D721Med (cell line): ENCODE results near the gene SNX8.

Experiments used
- DNase-seq: peaks from one replicate; pipeline ENCODE4 v3.0.0; 2011; ENCODE audit warnings: low spot score; ENCODE audit not compliant: insufficient read length
- FAIRE-seq: peaks from 2 replicates; lab custom pipeline; 2011; peaks lifted over from hg19 to GRCh38; lab: Jason Lieb, UNC
- TF ChIP-seq, protein P1 (sequence below): IDR thresholded peaks from 2 replicates; pipeline ENCODE4 v1.5.1; 2012; ENCODE audit warnings: mild to moderate bottlenecking, control low read depth; ENCODE audit not compliant: insufficient read depth; ENCODE audit errors: missing control alignments

SNX8 gene

DNA sequence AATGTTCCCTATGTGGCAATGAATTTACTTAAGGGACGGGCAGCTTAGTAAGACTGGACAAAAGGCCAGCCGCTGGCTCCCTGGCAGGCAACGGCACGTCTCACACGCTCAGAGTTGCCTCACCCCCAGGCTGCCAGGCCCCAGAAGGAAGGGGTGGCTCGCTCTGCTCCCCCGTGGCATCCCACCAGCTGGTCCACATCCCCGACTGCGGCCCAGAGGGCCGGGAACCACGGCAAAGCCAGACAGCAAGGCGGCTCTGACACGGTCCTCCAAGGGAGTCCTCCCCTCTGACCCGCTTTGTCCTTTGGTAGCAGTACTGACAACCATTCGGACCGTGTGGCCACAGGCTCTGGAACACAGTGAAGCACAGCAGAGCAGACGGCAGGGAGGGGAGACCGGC lies 38.1 kb downstream of the SNX8 start:
- no peak for FAIRE-seq
- TF ChIP-seq, protein P1, sequence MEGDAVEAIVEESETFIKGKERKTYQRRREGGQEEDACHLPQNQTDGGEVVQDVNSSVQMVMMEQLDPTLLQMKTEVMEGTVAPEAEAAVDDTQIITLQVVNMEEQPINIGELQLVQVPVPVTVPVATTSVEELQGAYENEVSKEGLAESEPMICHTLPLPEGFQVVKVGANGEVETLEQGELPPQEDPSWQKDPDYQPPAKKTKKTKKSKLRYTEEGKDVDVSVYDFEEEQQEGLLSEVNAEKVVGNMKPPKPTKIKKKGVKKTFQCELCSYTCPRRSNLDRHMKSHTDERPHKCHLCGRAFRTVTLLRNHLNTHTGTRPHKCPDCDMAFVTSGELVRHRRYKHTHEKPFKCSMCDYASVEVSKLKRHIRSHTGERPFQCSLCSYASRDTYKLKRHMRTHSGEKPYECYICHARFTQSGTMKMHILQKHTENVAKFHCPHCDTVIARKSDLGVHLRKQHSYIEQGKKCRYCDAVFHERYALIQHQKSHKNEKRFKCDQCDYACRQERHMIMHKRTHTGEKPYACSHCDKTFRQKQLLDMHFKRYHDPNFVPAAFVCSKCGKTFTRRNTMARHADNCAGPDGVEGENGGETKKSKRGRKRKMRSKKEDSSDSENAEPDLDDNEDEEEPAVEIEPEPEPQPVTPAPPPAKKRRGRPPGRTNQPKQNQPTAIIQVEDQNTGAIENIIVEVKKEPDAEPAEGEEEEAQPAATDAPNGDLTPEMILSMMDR: no peak

DNA sequence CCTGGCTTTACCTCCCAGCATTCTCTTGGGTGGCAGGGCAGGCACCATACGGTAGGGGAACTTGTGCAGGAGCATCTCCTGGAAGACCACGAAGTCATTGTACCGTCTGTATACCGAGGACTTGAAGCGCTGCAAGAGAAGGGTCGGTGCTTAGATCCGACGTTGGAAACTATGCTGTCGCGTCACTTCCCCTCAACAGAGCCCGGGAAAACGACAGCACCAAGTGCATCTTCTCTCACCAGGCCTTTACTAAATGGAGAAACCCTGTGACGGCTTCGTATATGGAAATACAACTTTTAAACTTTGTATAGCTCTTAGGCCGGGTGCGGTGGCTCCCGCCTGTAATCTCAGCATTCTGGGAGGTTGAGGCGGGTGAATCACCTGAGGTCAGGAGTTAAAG lies 39.1 kb downstream of the SNX8 start:
- DNase-seq (no peak), FAIRE-seq (no peak)
- TF ChIP-seq, protein P1: no peak

More for the DNA sequence above, 38.1 kb downstream of the SNX8 start:
- DNase-seq: no peak

DNA sequence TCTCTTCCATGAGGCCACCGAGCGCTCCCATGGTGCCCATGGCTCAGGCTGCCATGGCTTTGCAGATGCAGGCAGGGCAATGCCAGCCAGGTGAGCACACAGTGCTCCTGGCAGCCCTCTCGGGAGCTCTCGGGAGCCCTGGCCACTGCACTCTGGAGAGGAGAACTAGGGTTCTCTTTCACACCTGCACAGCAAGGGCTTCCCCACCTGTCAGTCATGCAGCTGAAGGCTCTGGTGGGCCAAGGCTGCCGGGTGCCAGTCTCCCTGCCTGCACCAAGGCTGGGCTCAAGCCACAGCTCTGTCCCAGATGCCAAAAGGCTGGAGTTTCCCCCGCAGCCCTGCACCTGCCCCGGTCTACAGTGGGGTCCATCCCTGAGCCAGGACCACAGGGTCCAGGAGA lies 39.6 kb downstream of the SNX8 start:
- TF ChIP-seq, protein P1: no peak
- no peak for DNase-seq
- no peak for FAIRE-seq

DNA sequence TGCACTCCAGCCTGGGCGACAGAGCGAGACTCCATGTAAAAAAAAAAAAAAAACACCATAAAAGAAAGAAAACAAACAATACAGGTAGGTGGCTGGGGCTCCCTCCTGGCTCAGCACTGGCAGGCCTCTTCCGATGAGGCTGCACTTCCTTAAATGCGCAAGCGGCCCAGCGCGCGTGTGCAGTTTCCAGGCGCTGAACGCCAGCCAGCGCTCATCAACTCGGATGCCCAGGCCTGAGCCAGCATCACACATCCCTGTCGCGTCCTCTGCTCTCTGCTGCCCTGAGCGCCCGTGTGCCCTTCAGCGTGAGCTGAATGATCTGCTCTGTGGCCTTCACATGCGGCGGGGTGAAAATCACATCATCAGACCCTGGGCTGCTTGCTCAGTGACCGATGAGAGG lies 40.4 kb downstream of the SNX8 start:
- TF ChIP-seq, protein P1: no peak
- no peak for DNase-seq
- no peak for FAIRE-seq

DNA sequence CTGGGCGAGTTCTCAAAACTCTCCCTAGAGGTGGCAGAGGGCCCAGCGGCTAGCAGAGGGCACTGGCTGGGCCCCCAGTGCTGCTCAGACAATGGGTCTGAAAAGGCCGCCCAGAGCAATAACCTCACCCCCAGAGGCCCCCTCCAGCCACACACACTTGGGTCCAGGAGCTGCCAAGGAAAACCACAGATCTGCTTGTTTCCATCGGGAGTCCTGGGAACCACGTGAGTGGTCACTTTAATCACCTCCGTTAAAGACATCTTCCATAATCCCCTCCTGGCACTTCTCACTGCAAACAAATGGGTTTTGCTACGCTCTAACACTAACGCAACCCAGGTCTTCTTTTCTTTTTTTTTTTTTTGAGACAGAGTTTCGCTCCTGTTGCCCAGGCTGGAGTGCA lies 42.2 kb downstream of the SNX8 start:
- no peak for FAIRE-seq
- TF ChIP-seq, protein P1: no peak
- DNase-seq: peak; percentile 49

DNA sequence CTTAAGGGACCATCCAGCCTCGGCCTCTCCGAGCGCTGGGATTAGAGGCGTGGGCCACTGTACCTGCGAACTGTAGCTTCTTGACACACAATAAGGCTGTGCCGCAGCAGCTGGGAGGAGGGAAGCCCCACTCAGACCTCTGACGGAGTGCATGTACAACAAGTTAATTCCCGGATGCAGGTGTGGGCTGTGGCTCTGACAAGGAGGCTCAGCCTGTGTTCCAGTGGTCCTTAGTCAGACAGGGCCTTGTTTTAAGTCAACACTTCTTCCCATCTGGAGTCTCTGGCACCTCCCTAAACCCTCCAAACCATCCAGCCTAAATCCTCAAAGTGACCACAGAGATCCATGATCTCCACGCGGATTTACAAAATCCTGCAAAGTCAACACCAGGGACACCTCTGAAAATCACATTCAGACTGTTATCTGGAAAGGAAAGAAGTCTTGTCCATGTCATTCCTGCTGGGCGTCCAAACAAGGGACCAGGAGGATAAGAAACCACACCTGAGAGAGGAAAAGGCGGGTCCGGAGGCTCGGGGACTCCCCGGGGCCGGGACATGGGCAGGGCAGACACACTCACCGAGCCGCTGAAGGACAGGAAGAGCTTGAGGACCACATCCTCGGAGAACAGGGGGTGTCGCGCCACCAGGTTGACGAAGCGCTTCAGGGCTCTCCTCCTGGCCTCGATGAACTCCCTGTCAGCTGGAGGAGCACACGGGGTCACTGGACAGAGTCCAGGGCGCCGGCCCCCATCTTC lies 42.8 kb downstream of the SNX8 start:
- peak; percentile 40 for DNase-seq
- TF ChIP-seq, protein P1: no peak
- FAIRE-seq: no peak

DNA sequence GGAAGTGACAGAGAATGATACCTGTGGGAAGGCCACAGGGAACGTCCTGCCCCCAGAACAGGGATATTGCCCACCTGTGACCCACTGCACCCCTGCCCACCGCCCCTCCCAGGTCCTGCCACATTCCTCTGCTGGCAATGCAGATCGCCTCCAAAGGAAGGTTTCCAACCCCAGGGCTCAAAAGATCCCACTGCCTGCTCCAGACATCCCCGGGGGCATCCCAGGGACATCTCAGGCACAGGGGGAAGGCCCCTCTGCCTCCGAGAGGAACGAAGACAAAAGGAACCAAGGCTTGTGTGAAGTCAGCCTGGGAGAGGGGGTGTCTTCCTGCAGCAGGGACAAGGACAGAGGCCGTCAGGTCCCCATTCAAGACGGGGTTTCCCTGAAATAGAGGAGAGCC lies 43.7 kb downstream of the SNX8 start:
- FAIRE-seq: no peak
- DNase-seq: no peak
- TF ChIP-seq, protein P1: no peak
